Muscle layer of duodenum (tissue), 2 donors: Measurements from ENCODE around the gene SBK3.
A peak's percentile ranks its signal among the peaks of the same experiment; 100 is the strongest.
"Not testable (repeated sequence)": the region's sequence is repeated elsewhere in the genome, so short reads cannot be mapped to it uniquely, and the experiment has no call there.

Experiments
- H3K27ac ChIP-seq: one replicate; pipeline ENCODE4 v1.7.0; 2013; ENCODE audit warnings: mild to moderate bottlenecking, low read length
- H3K27me3 ChIP-seq: one replicate; pipeline ENCODE4 v1.7.0; 2013; ENCODE audit warnings: low read depth, mild to moderate bottlenecking, control low read depth, low read length
- H3K36me3 ChIP-seq, 2 donors: one replicate each; pipeline ENCODE4 v1.7.0; 2013; ENCODE audit warnings: low read length in 2 of 2, control low read depth in 1 of 2, mild to moderate bottlenecking in 1 of 2; ENCODE audit not compliant: insufficient read depth in 2 of 2, control insufficient read depth in 1 of 2
- H3K4me1 ChIP-seq, 2 donors: one replicate each; pipeline ENCODE4 v1.7.0; 2013; ENCODE audit warnings: low read length in 2 of 2, mild to moderate bottlenecking in 2 of 2, control low read depth in 1 of 2, moderate library complexity in 1 of 2; ENCODE audit not compliant: insufficient read depth in 2 of 2, control insufficient read depth in 1 of 2
- H3K4me3 ChIP-seq, 2 donors: one replicate each; pipeline ENCODE4 v1.7.0; 2013; ENCODE audit warnings: low read length in 2 of 2, low read depth in 1 of 2, mild to moderate bottlenecking in 1 of 2
- H3K9me3 ChIP-seq, 2 donors: one replicate each; pipeline ENCODE4 v1.7.0; 2013; ENCODE audit warnings: low read length in 2 of 2, control low read depth in 1 of 2, mild to moderate bottlenecking in 1 of 2; ENCODE audit not compliant: control insufficient read depth in 1 of 2
- donor health status: healthy.

SBK3 gene

DNA sequence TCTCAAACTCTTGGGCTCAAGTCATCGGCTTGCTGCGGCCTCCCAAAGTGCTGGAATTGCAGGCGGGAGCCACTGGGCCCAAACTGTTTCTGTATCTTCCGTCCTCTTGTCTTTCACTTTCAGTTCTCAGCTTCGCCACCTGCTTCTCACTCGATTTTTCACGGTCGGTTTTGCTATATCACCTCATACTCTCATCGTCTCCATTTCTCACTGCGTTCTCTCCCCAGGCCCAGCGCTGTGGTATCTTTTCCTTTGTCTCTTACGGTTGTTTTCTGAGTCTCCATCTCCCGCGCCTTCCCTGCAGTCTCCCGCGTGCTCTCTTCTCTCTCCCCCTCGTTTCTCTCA, 42.2 kb downstream of the SBK3 start:
- Histone ChIP-seq H3K27me3 (no peaks in the 10 kb centered on the region), H3K4me3 (peak overlapping the region in 1 of 2 donors; percentile 60), H3K9me3 (no peaks in the 10 kb centered on the region), H3K36me3 (peaks cover 0 to 38% of the 10 kb centered on the region in 2 donors), H3K4me1 (peaks cover 0 to 7% of the 10 kb centered on the region in 2 donors), H3K27ac (no peak overlapping the region)

DNA sequence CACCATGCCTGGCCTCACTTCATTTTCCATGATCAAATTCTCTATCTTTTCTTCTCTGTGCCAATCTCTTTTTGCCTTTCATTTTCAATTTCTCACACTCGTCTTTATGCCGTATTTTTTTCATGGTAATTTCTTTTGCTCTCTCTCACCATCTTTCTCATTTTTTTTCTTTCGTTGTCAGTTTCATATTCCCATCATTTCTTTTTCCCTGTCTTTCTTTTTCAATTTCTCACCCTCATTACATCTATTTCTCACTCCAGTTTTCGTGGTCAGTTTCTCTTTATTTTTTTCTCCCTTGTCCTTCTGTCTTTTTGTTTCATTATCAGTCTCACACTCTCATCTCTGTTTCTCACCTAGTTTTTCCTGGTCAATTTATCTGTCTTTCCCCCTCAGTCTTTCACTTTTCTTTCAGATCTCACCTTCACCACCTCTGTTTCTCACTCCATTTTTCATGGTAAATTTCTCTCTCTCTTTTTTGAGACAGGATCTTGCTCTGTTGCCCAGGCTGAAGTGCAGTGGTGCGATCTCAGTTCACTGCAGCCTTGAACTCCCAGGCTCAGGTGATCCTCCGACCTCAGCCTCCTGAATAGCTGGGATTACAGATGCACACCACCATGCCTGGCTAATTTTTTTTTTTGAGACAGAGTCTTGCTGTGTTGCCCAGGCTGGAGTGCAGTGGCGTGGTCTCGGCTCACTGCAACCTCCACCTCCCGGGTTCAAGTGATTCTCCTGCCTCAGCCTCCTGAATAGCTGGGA, 43.0 kb downstream of the SBK3 start:
- no peak overlapping the region for H3K4me3 ChIP-seq
- H3K36me3 ChIP-seq, result peaks cover 0 to 38% of the 10 kb centered on the region in 2 donors
- no peak overlapping the region for H3K27ac ChIP-seq
- peaks cover 0 to 9% of the 10 kb centered on the region in 2 donors for H3K4me1 ChIP-seq
- no peaks in the 10 kb centered on the region for H3K27me3 ChIP-seq
- H3K9me3 ChIP-seq, result no peaks in the 10 kb centered on the region

- peaks cover 0 to 38% of the 10 kb centered on the region in 2 donors for H3K36me3 ChIP-seq
- H3K4me1 ChIP-seq, result peaks cover 0 to 9% of the 10 kb centered on the region in 2 donors
- H3K27me3 ChIP-seq, result no peaks in the 10 kb centered on the region
- no peak overlapping the region for H3K27ac ChIP-seq
- no peaks in the 10 kb centered on the region for H3K9me3 ChIP-seq
- H3K4me3 ChIP-seq, result no peak overlapping the region
Measured at GRCh38 chr19:55500368-55500952, 44.9 kb downstream of the SBK3 start.

- peaks cover 0 to 8% of the 10 kb centered on the region in 2 donors for H3K4me1 ChIP-seq
- no peak overlapping the region for H3K27ac ChIP-seq
- H3K27me3 ChIP-seq, result no peaks in the 10 kb centered on the region
- H3K9me3 ChIP-seq, result no peaks in the 10 kb centered on the region
- H3K4me3 ChIP-seq, result no peak overlapping the region
- peaks cover 0 to 34% of the 10 kb centered on the region in 2 donors for H3K36me3 ChIP-seq
Measured at GRCh38 chr19:55498246-55498840, 47.0 kb downstream of the SBK3 start.

- H3K27me3 ChIP-seq, result no peaks in the 10 kb centered on the region
- H3K4me1 ChIP-seq, result peaks cover 0 to 12% of the 10 kb centered on the region in 2 donors
- H3K36me3 ChIP-seq, result peaks cover 0 to 34% of the 10 kb centered on the region in 2 donors
- no peak overlapping the region for H3K27ac ChIP-seq
- H3K4me3 ChIP-seq, result no peak overlapping the region
- H3K9me3 ChIP-seq, result no peaks in the 10 kb centered on the region
Measured at GRCh38 chr19:55497763-55498162, 47.6 kb downstream of the SBK3 start.

GRCh38 chr19:55496820-55497219, 48.5 kb downstream of the SBK3 start:
- H3K4me1 ChIP-seq, result peaks cover 0 to 21% of the 10 kb centered on the region in 2 donors

DNA sequence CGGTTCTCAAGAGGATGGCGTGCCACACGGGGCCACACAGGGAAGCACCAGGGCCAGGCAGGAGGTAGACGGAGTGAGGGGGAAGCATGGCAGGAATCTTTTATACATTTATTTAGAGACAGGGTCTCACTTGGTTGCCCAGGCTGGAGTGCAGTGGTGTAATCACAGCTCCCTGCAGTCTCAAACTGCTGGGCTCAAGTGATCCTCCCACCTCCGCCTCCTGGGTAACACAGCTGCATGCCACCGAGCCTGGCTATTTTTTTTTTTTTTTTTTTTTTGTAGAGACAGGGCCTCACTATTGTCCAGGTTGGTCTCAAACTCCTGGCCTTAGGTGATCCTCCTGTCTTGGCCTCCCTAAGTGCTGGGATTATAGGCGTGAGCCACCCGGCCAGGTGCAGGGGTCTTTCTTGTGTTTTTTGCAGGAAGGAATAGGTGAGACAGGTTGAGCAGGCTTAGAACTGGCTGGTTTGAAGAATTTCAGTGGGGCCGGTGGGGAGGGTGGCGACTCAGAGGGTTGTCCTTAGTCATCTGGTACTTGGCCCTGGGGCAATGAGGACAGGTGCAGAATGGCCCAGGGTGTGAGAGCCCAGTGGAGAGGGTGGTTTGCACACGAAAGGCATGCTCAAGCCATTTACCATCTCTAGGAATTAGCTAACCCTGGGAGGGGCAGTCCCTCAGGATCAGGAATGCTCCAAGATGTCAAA, 49.5 kb downstream of the SBK3 start:
- peaks cover 0 to 19% of the 10 kb centered on the region in 2 donors for H3K36me3 ChIP-seq
- no peak overlapping the region for H3K4me3 ChIP-seq
- peaks cover 0 to 31% of the 10 kb centered on the region in 2 donors for H3K4me1 ChIP-seq
- H3K9me3 ChIP-seq, result no peaks in the 10 kb centered on the region
- H3K27ac ChIP-seq, result no peak overlapping the region
- no peaks in the 10 kb centered on the region for H3K27me3 ChIP-seq

More at GRCh38 chr19:55496820-55497219, 48.5 kb downstream of the SBK3 start:
- peaks cover 0 to 29% of the 10 kb centered on the region in 2 donors for H3K36me3 ChIP-seq
- not testable (repeated sequence) for H3K9me3 ChIP-seq, H3K27ac ChIP-seq, H3K4me3 ChIP-seq, H3K27me3 ChIP-seq

DNA sequence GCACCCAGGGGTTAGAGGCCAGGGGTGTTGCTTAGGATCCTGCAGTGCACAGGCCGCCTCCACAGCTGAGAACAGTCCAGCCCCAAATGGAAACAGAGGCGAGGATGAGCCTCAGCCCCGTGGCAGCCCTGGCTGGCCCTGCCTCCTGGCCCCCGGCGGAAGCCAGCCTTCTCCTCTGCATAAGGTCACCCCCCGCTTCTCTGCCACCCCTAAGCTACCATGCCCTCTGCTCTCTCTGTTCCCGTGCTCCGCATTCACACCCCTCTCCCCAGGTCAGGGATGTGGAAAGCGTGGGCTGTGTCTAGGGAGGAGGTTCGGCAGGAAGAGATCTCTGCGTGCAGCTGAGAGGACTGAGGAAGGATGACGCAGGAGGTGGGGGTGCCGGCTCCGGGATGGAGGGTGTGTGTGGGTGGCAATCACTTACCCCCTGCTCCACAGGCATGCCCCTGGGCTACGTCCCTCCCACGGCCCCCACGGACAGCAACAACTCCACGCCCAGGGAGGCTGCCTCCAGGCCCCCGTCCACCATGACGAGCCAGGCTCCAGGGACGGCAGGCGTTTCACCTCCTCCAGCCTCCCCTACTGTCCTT, 51.1 kb downstream of the SBK3 start:
- no peaks in the 10 kb centered on the region for H3K9me3 ChIP-seq
- peaks cover 0 to 7% of the 10 kb centered on the region in 2 donors for H3K36me3 ChIP-seq
- peak overlapping the region in 1 of 2 donors; percentile 61 for H3K4me3 ChIP-seq
- H3K27ac ChIP-seq, result no peak overlapping the region
- H3K27me3 ChIP-seq, result no peaks in the 10 kb centered on the region
- peaks cover 0 to 46% of the 10 kb centered on the region in 2 donors for H3K4me1 ChIP-seq

- H3K36me3 ChIP-seq, result peaks cover 0 to 2% of the 10 kb centered on the region in 2 donors
- no peaks in the 10 kb centered on the region for H3K9me3 ChIP-seq
- H3K27ac ChIP-seq, result no peak overlapping the region
- H3K27me3 ChIP-seq, result no peaks in the 10 kb centered on the region
- peak overlapping the region in 1 of 2 donors; percentile 61 for H3K4me3 ChIP-seq
- peaks cover 0 to 51% of the 10 kb centered on the region in 2 donors for H3K4me1 ChIP-seq
Measured at GRCh38 chr19:55493645-55494171, 51.6 kb downstream of the SBK3 start.

DNA sequence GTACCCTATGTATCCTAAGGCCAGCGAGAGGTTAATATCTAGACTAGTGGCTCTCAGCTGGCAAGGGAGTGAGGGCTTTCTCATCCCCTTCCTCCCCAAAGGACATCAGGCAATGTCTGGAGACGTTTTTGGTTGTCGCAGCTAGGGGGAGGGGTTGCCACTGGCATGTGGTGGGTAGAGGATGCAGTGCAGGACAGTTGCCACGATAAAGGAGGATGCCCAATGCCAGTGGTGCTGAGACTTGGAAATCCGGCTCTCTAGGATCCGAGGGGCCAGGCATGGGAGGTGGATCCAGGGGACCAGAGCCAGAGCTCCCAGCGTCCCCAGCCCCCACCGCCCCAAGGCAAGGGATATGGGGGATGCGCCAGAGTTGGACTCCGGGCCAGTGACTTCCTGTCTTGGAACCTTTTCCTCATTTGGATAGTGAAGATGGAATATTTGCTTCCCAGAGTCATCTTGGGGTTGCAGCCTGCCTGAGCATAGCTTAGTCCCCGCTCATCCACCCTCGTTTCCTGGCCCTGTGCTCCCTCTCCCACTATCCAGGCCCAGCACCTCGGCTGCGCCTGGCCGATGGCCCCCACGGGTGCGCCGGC, 52.2 kb downstream of the SBK3 start:
- Histone ChIP-seq H3K27ac (no peak overlapping the region), H3K27me3 (no peaks in the 10 kb centered on the region), H3K36me3 (no peaks in the 10 kb centered on the region), H3K9me3 (no peaks in the 10 kb centered on the region), H3K4me1 (peaks cover 0 to 54% of the 10 kb centered on the region in 2 donors), H3K4me3 (peak overlapping the region in 1 of 2 donors; percentile 40)
